Immature natural killer cell (primary cell): Measurements from ENCODE around the gene NR4A1. TPM values are rescaled to one million over a fixed set of nuclear protein-coding genes. Genes with fewer than 3 reads are reported as not detected.

Source experiments
- polyA plus RNA-seq, 3 donors: library from polyadenylated mRNA; unstranded; fragments of 300-500 nt; fragmentation: Illumina TruSeq; gene quantifications; one replicate each; pipeline ENCODE4 v1.2.3, GENCODE V29; 2021

NR4A1 gene
- polyA plus RNA-seq, 3 donors from 2014 or later = 0.83 to 2.1 (median 1.3) TPM

Other genes starting within 250 kb of the NR4A1 start
- gene FIGNL2, start 202.7 kb upstream of the NR4A1 start, polyA plus RNA-seq = under 1 TPM in 1 of 3 donors, not detected in 2; 0.07 TPM
- not detected for gene ANKRD33, start 163.3 kb upstream of the NR4A1 start, polyA plus RNA-seq
- under 1 TPM in 1 of 3 donors, not detected in 2; 0.14 TPM for gene ACVRL1, start 143.9 kb upstream of the NR4A1 start, polyA plus RNA-seq
- 1 to 10 TPM in 1 of 3 donors, under 1 TPM in 1, not detected in 1; 0.52 to 1.4 TPM for gene ACVR1B, start 99.7 kb upstream of the NR4A1 start, polyA plus RNA-seq
- gene TAMALIN, start 44.5 kb upstream of the NR4A1 start, polyA plus RNA-seq = 1 to 10 TPM; 1.1 to 3.1 (median 1.2) TPM
- 10 to 100 TPM; 25.8 to 50.8 (median 32.2) TPM for gene ATG101, start 18.5 kb downstream of the NR4A1 start, polyA plus RNA-seq
- gene SMIM41, start 28.3 kb downstream of the NR4A1 start, polyA plus RNA-seq = not detected
- gene KRT80, start 140.6 kb downstream of the NR4A1 start, polyA plus RNA-seq = not detected
- not detected for gene KRT7, start 181.8 kb downstream of the NR4A1 start, polyA plus RNA-seq
- gene KRT86, start 223.2 kb downstream of the NR4A1 start, polyA plus RNA-seq = 10 to 100 TPM in 2 of 3 donors, 1 to 10 TPM in 1; 6.6 to 13.1 (median 12.5) TPM
- 1 to 10 TPM; 2.2 to 3.7 (median 3.6) TPM for gene KRT81, start 240.1 kb downstream of the NR4A1 start, polyA plus RNA-seq